GM12878 (cell line): ENCODE measurements around the gene SLC25A13. TPM values are rescaled to one million over a fixed set of nuclear protein-coding genes. Genes with fewer than 3 reads are reported as not detected.

Source experiments
- ATAC-seq: fragments of 200-7000 bp; cut with Tn5 transposase; 3 replicates; pipeline ENCODE4 v1.9.1; 2020; ENCODE audit warnings: mild to moderate bottlenecking, moderate library complexity
- BruUV-seq: library from RNA; stranded (reverse); fragments of 400-500 nt; replicated peaks from 2 replicates; lab custom pipeline; 2021; lab: Mats Ljungman, UMichigan
- CTCF ChIA-PET: fragments of 300-600 bp; sonication (Branson Sonifier 250); formaldehyde crosslinking; extraction: SDS; loops from one replicate; lab custom pipeline; 2021; ENCODE audit warnings: inconsistent platforms; lab: Yijun Ruan, JAX
- POLR2A ChIA-PET: fragments of 350-600 bp; formaldehyde crosslinking; extraction: SDS; loops from one replicate; lab custom pipeline; 2021; ENCODE audit warnings: inconsistent platforms; lab: Charles Lee
- RAD21 ChIA-PET: fragments of 300-600 bp; sonication (Branson Sonifier 250); formaldehyde crosslinking; loops from one replicate; lab custom pipeline; 2023; ENCODE audit warnings: antibody characterized with exemption; ENCODE audit not compliant: unreplicated experiment; lab: Charles Lee
- SMC1A ChIA-PET: fragments of 300-600 bp; sonication (Branson Sonifier 250); formaldehyde crosslinking; loops from one replicate; lab custom pipeline; 2023; ENCODE audit not compliant: unreplicated experiment, uncharacterized antibody; lab: Charles Lee
- DNase-seq: peaks from one replicate; pipeline ENCODE4 v3.0.0-alpha.2; 2011; ENCODE audit warnings: low read depth, low spot score
- FAIRE-seq: peaks from 3 replicates; lab custom pipeline; 2011; peaks lifted over from hg19 to GRCh38; lab: Jason Lieb, UNC
- H2AFZ ChIP-seq: 2 replicates; pipeline ENCODE4 v1.6.0; 2011; ENCODE audit warnings: low read depth, low read length, control low read depth; ENCODE audit not compliant: control insufficient read depth
- H3K27ac ChIP-seq: 2 replicates; pipeline ENCODE4 v1.5.1; 2011; ENCODE audit warnings: control low read depth; ENCODE audit not compliant: control insufficient read depth, insufficient read depth
- H3K27me3 ChIP-seq, 2 experiments: replicated peaks in 1 of 2; 2 replicates each; pipeline versions ENCODE4 v1.6.0 to v1.6.1; 2011; ENCODE audit warnings: low read length in 1 of 2; ENCODE audit not compliant: control insufficient read depth in 2 of 2, insufficient read depth in 2 of 2
- H3K36me3 ChIP-seq, 2 experiments: 2 replicates each; pipeline ENCODE4 v1.5.1; 2011; ENCODE audit warnings: low read length in 1 of 2; ENCODE audit not compliant: control insufficient read depth in 2 of 2, insufficient read depth in 2 of 2
- H3K4me1 ChIP-seq: 2 replicates; pipeline ENCODE4 v1.6.1; 2011; ENCODE audit warnings: mild to moderate bottlenecking, low read length, moderate library complexity, mixed read lengths; ENCODE audit not compliant: control insufficient read depth, insufficient read depth
- H3K4me2 ChIP-seq: 2 replicates; pipeline ENCODE4 v1.6.0; 2011; ENCODE audit warnings: control low read depth; ENCODE audit not compliant: control insufficient read depth, insufficient read depth
- H3K4me3 ChIP-seq: fragments of 200-600 bp; sonication (generic); 2 replicates; pipeline ENCODE4 v1.5.1; 2016
- H3K79me2 ChIP-seq: 2 replicates; pipeline ENCODE4 v1.6.0; 2011; ENCODE audit warnings: low read length; ENCODE audit not compliant: control insufficient read depth, insufficient read depth
- H3K9ac ChIP-seq: 2 replicates; pipeline ENCODE4 v1.8.0; 2011; ENCODE audit warnings: low read length, control low read depth, mixed read lengths; ENCODE audit not compliant: control insufficient read depth, insufficient read depth
- H3K9me3 ChIP-seq: replicated peaks from 3 replicates; pipeline ENCODE4 v1.5.1; 2011; ENCODE audit warnings: mild to moderate bottlenecking, low read length; ENCODE audit not compliant: control insufficient read depth, insufficient read depth
- H4K20me1 ChIP-seq: 2 replicates; pipeline ENCODE4 v1.6.0; 2011; ENCODE audit not compliant: control insufficient read depth, insufficient read depth
- BCL11A ChIP-seq: IDR thresholded peaks from 2 replicates; pipeline ENCODE4 v1.6.1; 2011; ENCODE audit warnings: low read depth, low read length
- CHD1 ChIP-seq: IDR thresholded peaks from 2 replicates; pipeline ENCODE4 v1.6.1; 2012; ENCODE audit warnings: low read depth, low read length, improper control_type of control experiment
- HDAC6 ChIP-seq: fragments of 200-600 bp; sonication (generic); IDR thresholded peaks from one replicate; pipeline ENCODE4 v1.8.0; 2017; ENCODE audit warnings: antibody characterized with exemption; ENCODE audit not compliant: unreplicated experiment
- LARP7 ChIP-seq: fragments of 450-650 bp; IDR thresholded peaks from 2 replicates; pipeline ENCODE4 v1.6.1; 2017; ENCODE audit warnings: mild to moderate bottlenecking
- ZNF274 ChIP-seq: IDR thresholded peaks from one replicate; pipeline ENCODE4 v1.8.0; 2011; ENCODE audit not compliant: insufficient read length, insufficient read depth
- WGBS: methylation state at CpG from one replicate; pipeline ENCODE4 v1.1.6; 2016; ENCODE audit warnings: low lambda C conversion rate; ENCODE audit not compliant: insufficient replicate concordance, insufficient coverage; ENCODE audit errors: missing lambda C conversion rate; 5-methylcytosine and 5-hydroxymethylcytosine counted together
- in situ Hi-C: fragments of 300-500 bp; cut with MboI; formaldehyde crosslinking; loops from 9 replicates; pipeline ENCODE4 v1.14.3; 2018; ENCODE audit warnings: mixed read lengths
- intact Hi-C: fragments of 100-400 bp; cut with micrococcal nuclease; formaldehyde crosslinking; loops from one replicate; pipeline ENCODE4 v1.14.2; 2022; ENCODE audit not compliant: unreplicated experiment
- polyA plus RNA-seq, 11 experiments: library from polyadenylated mRNA; depleted of rRNA in 4 of 11; unstranded in 6 of 11; stranded (reverse) in 5 of 11; fragments of >200 nt; fragmentation: Nextera tagmentation in 4 of 11; fragmentation: Illumina TruSeq in 1 of 11; extraction: Ambion mirVana in 4 of 11; extraction: Trizol in 1 of 11; gene quantifications; 1 replicate in 1 of 11; 2 replicates in 10 of 11; pipeline versions ENCODE4 v1.2.1 to v1.2.3, GENCODE V29; 2011 to 2016; ENCODE audit warnings: inconsistent platforms in 2 of 11, missing spikeins in 2 of 11, low read depth in 1 of 11
- total RNA-seq, 4 experiments: library from RNA; depleted of rRNA in 3 of 4; stranded (reverse); fragments of >200 nt in 3 of 4; fragmentation: Illumina TruSeq in 1 of 4; extraction: Trizol in 1 of 4; gene quantifications; 2 replicates each; pipeline versions ENCODE4 v1.2.1 to v1.2.3, GENCODE V29; 2013 to 2021
- TF ChIP-seq, protein P1 (sequence below): fragments of 150-350 bp; IDR thresholded peaks from 2 replicates; pipeline ENCODE4 v1.6.1; 2016; ENCODE audit warnings: low read depth, low read length
- TF ChIP-seq, protein P2 (sequence below): IDR thresholded peaks from 2 replicates; pipeline ENCODE4 v1.6.1; 2012; ENCODE audit warnings: improper control_type of control experiment, low read depth, low read length; ENCODE audit not compliant: insufficient replicate concordance
- TF ChIP-seq, protein P3 (sequence below): IDR thresholded peaks from 2 replicates; pipeline ENCODE4 v1.6.1; 2011; ENCODE audit warnings: low read depth, low read length, improper control_type of control experiment, borderline replicate concordance
- TF ChIP-seq, protein P4 (sequence below): IDR thresholded peaks from 2 replicates; pipeline ENCODE4 v1.6.1; 2011; ENCODE audit warnings: low read depth, mild to moderate bottlenecking, low read length, moderate library complexity, borderline replicate concordance; ENCODE audit errors: extremely low read depth
- TF ChIP-seq, protein P5 (sequence below): fragments of 450-650 bp; IDR thresholded peaks from 2 replicates; pipeline ENCODE4 v1.6.1; 2017; ENCODE audit warnings: mild to moderate bottlenecking, low read depth, inconsistent platforms; ENCODE audit not compliant: poor library complexity, severe bottlenecking

Gene SLC25A13
- total and polyA plus RNA-seq, 10 of the 15 experiments (the other 5 are each of a cell fraction or from before 2014, with no cell fraction given): 7.0 to 24.7 (median 18.6) TPM

DNA sequence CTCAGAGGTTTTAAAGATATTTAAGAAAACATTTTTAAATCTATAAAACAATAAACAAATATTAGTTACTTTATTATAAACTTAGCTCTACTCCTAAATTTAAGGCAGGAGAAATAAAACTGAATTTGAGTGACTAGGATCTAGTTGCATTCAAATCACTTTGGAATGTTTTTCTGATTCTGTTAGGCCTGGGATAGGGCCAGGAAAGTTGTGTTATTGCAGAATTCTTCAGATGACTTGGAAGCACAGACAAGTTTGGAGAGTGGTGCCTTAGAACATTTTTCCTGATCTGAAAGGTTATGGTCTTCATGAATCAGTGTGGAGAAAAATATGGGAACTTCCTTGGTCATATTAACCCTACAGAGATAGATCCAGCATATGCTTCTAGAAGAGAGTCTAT lies 15.6 kb upstream of the SLC25A13 start (continued):
- TF ChIP-seq, protein P1, sequence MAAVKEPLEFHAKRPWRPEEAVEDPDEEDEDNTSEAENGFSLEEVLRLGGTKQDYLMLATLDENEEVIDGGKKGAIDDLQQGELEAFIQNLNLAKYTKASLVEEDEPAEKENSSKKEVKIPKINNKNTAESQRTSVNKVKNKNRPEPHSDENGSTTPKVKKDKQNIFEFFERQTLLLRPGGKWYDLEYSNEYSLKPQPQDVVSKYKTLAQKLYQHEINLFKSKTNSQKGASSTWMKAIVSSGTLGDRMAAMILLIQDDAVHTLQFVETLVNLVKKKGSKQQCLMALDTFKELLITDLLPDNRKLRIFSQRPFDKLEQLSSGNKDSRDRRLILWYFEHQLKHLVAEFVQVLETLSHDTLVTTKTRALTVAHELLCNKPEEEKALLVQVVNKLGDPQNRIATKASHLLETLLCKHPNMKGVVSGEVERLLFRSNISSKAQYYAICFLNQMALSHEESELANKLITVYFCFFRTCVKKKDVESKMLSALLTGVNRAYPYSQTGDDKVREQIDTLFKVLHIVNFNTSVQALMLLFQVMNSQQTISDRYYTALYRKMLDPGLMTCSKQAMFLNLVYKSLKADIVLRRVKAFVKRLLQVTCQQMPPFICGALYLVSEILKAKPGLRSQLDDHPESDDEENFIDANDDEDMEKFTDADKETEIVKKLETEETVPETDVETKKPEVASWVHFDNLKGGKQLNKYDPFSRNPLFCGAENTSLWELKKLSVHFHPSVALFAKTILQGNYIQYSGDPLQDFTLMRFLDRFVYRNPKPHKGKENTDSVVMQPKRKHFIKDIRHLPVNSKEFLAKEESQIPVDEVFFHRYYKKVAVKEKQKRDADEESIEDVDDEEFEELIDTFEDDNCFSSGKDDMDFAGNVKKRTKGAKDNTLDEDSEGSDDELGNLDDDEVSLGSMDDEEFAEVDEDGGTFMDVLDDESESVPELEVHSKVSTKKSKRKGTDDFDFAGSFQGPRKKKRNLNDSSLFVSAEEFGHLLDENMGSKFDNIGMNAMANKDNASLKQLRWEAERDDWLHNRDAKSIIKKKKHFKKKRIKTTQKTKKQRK: no peak
- TF ChIP-seq, all 136 proteins: peak for 0

DNA sequence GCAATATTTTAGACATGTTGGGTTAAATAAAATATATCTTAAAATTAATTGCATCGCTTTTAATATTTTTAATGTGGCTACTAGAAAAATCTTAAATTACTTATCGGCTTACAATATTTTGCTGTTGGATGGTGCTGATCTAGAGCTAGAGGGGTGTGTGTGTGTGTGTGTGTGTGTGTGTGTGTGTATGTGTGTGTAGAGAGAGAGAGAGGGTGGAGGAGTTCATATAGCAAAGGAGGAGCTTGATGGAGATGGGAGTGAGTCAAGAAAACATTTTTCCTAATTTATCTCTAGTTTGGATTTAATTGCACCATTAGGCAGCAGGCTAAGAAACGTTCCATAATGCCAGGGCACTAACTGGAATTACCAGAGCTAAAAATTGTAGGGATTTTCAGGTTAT lies 10.4 kb upstream of the SLC25A13 start:
- in situ Hi-C loops: no loop called here
- TF ChIP-seq HDAC6 (no peak), CHD1 (no peak), BCL11A (no peak), ZNF274 (no peak), LARP7 (no peak)
- TF ChIP-seq, protein P2, sequence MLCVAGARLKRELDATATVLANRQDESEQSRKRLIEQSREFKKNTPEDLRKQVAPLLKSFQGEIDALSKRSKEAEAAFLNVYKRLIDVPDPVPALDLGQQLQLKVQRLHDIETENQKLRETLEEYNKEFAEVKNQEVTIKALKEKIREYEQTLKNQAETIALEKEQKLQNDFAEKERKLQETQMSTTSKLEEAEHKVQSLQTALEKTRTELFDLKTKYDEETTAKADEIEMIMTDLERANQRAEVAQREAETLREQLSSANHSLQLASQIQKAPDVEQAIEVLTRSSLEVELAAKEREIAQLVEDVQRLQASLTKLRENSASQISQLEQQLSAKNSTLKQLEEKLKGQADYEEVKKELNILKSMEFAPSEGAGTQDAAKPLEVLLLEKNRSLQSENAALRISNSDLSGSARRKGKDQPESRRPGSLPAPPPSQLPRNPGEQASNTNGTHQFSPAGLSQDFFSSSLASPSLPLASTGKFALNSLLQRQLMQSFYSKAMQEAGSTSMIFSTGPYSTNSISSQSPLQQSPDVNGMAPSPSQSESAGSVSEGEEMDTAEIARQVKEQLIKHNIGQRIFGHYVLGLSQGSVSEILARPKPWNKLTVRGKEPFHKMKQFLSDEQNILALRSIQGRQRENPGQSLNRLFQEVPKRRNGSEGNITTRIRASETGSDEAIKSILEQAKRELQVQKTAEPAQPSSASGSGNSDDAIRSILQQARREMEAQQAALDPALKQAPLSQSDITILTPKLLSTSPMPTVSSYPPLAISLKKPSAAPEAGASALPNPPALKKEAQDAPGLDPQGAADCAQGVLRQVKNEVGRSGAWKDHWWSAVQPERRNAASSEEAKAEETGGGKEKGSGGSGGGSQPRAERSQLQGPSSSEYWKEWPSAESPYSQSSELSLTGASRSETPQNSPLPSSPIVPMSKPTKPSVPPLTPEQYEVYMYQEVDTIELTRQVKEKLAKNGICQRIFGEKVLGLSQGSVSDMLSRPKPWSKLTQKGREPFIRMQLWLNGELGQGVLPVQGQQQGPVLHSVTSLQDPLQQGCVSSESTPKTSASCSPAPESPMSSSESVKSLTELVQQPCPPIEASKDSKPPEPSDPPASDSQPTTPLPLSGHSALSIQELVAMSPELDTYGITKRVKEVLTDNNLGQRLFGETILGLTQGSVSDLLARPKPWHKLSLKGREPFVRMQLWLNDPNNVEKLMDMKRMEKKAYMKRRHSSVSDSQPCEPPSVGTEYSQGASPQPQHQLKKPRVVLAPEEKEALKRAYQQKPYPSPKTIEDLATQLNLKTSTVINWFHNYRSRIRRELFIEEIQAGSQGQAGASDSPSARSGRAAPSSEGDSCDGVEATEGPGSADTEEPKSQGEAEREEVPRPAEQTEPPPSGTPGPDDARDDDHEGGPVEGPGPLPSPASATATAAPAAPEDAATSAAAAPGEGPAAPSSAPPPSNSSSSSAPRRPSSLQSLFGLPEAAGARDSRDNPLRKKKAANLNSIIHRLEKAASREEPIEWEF: no peak
- TF ChIP-seq, protein P3, sequence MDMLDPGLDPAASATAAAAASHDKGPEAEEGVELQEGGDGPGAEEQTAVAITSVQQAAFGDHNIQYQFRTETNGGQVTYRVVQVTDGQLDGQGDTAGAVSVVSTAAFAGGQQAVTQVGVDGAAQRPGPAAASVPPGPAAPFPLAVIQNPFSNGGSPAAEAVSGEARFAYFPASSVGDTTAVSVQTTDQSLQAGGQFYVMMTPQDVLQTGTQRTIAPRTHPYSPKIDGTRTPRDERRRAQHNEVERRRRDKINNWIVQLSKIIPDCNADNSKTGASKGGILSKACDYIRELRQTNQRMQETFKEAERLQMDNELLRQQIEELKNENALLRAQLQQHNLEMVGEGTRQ: no peak
- TF ChIP-seq, protein P4, sequence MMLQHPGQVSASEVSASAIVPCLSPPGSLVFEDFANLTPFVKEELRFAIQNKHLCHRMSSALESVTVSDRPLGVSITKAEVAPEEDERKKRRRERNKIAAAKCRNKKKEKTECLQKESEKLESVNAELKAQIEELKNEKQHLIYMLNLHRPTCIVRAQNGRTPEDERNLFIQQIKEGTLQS: no peak
- TF ChIP-seq, protein P5, sequence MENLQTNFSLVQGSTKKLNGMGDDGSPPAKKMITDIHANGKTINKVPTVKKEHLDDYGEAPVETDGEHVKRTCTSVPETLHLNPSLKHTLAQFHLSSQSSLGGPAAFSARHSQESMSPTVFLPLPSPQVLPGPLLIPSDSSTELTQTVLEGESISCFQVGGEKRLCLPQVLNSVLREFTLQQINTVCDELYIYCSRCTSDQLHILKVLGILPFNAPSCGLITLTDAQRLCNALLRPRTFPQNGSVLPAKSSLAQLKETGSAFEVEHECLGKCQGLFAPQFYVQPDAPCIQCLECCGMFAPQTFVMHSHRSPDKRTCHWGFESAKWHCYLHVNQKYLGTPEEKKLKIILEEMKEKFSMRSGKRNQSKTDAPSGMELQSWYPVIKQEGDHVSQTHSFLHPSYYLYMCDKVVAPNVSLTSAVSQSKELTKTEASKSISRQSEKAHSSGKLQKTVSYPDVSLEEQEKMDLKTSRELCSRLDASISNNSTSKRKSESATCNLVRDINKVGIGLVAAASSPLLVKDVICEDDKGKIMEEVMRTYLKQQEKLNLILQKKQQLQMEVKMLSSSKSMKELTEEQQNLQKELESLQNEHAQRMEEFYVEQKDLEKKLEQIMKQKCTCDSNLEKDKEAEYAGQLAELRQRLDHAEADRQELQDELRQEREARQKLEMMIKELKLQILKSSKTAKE: no peak

More for the DNA sequence above, 10.4 kb upstream of the SLC25A13 start:
- ChIA-PET SMC1A (no interaction called here), RAD21 (no interaction called here), CTCF (no interaction called here), POLR2A (no interaction called here)
- no peak overlapping the region for H3K9ac ChIP-seq
- H3K9me3 ChIP-seq: peaks cover 1% of the 10 kb centered on the region; the same call in 1 of the 3 replicates
- FAIRE-seq (no peak), DNase-seq (no peak), ATAC-seq (no peak)
- H3K27ac ChIP-seq: no peak overlapping the region
- H4K20me1 ChIP-seq: no peaks in the 10 kb centered on the region
- BruUV-seq: no TSS peak
- no peaks in the 10 kb centered on the region for H3K36me3 ChIP-seq
- H3K79me2 ChIP-seq: no peaks in the 10 kb centered on the region
- 61% methylated on average over 3 of the region's 3 CpGs for WGBS
- H3K4me2 ChIP-seq: no peak overlapping the region
- H3K27me3 ChIP-seq: no peaks in the 10 kb centered on the region; a peak in 1 of 4 replicates
- H3K4me3 ChIP-seq: no peak overlapping the region
- no peaks in the 10 kb centered on the region for H3K4me1 ChIP-seq
- intact Hi-C loops: no loop called here
- no peak overlapping the region for H2AFZ ChIP-seq
